Measurements from ENCODE around the gene ARHGEF26.

GRCh38 chr3:154243353-154243752 is 122.2 kb downstream of the ARHGEF26 start:
- TF ChIP-seq CTCF (IDR thresholded peaks at IDR 0.05) (no peak), POLR2A (IDR thresholded peaks at IDR 0.05) (no peak), POLR2AphosphoS5 (IDR thresholded peaks at IDR 0.05) (no peak), EP300 (IDR thresholded peaks at IDR 0.05) (no peak)
